ENCODE data around the gene CLIP1. TPM values are rescaled to one million over a fixed set of nuclear protein-coding genes. Genes with fewer than 3 reads are reported as not detected.

CLIP1 gene
- total and polyA plus RNA-seq, 2 of the 13 experiments (the other 11 are each of a cell fraction or from before 2014, with no cell fraction given): 28.9 to 43.7 TPM

- peak; percentile 26; the same call in 1 of the 2 replicates for TF ChIP-seq HIC2 (CRISPR knock-in tag; IDR thresholded peaks at IDR 0.05; ENCODE audit: low read depth)
- peak; percentile 78 for TF ChIP-seq PRDM15 (CRISPR knock-in tag; IDR thresholded peaks at IDR 0.05)
- peak; percentile 24; the same call in 1 of the 2 replicates for TF ChIP-seq TOPORS (CRISPR knock-in tag; IDR thresholded peaks at IDR 0.05)
- TF ChIP-seq RFXANK (CRISPR knock-in tag; IDR thresholded peaks at IDR 0.05): 0 out of 2 replicates have a peak, but pooled peaks have one; percentile 30
- no peak for TF ChIP-seq ESRRA (CRISPR knock-in tag; IDR thresholded peaks at IDR 0.05; ENCODE audit: low read depth)
- 0 out of 2 replicates have a peak, but pooled peaks have one; percentile 38 for TF ChIP-seq ZBTB7B (CRISPR knock-in tag; IDR thresholded peaks at IDR 0.05)
- 0 out of 2 replicates have a peak, but pooled peaks have one; percentile 42 for TF ChIP-seq DMTF1 (CRISPR knock-in tag; IDR thresholded peaks at IDR 0.05)
- peak; percentile 74; the same call in 1 of the 2 replicates for TF ChIP-seq NCOA1 (CRISPR knock-in tag; IDR thresholded peaks at IDR 0.05)
- TF ChIP-seq ZSCAN22 (CRISPR knock-in tag; IDR thresholded peaks at IDR 0.05): 0 out of 2 replicates have a peak, but pooled peaks have one; percentile 53
- TF ChIP-seq KAT2B (IDR thresholded peaks at IDR 0.05; ENCODE audit: borderline replicate concordance, low read depth, low read length): no peak
- TF ChIP-seq ZNF749 (CRISPR knock-in tag; IDR thresholded peaks at IDR 0.05; ENCODE audit: borderline replicate concordance): no peak
- 0 out of 2 replicates have a peak, but pooled peaks have one; percentile 27 for TF ChIP-seq ZNF549 (CRISPR knock-in tag; IDR thresholded peaks at IDR 0.05)
- TF ChIP-seq NFE2L1 (CRISPR knock-in tag; IDR thresholded peaks at IDR 0.05; ENCODE audit: borderline replicate concordance): peak; percentile 87; the same call in 1 of the 2 replicates
- no peak for TF ChIP-seq ZNF17 (CRISPR knock-in tag; IDR thresholded peaks at IDR 0.05)
- no peak; a peak in 1 of 4 replicates for TF ChIP-seq MAFK (conservative IDR thresholded peaks at IDR 0.05 in 1 of 2, IDR thresholded peaks at IDR 0.05 in 1 of 2; ENCODE audit: low read length in 2 of 2)
- peak; percentile 99 for TF ChIP-seq ZNF639 (CRISPR knock-in tag; conservative IDR thresholded peaks at IDR 0.05)
- TF ChIP-seq ZNF343 (CRISPR knock-in tag; IDR thresholded peaks at IDR 0.05): 0 out of 2 replicates have a peak, but pooled peaks have one; percentile 73
- peak; percentile 96 for TF ChIP-seq MIER3 (CRISPR knock-in tag; IDR thresholded peaks at IDR 0.05; ENCODE audit: borderline replicate concordance)
- TF ChIP-seq HNF4G (IDR thresholded peaks at IDR 0.05; ENCODE audit: borderline replicate concordance, low read depth, low read length): peak; percentile 38; the same call in 1 of the 2 replicates
- peak; percentile 74 for TF ChIP-seq HNF4G (CRISPR knock-in tag; IDR thresholded peaks at IDR 0.05; ENCODE audit: borderline replicate concordance, low read depth)
- peak; percentile 25; the same call in 1 of the 2 replicates for TF ChIP-seq ZNF12 (CRISPR knock-in tag; IDR thresholded peaks at IDR 0.05)
Observed at GRCh38 chr12:122266230-122266901, 156.1 kb downstream of the CLIP1 start, which contains the start of gene VPS33A (continued).
